ENCODE results near the gene TTC21A.
A peak's percentile ranks its signal among the peaks of the same experiment; 100 is the strongest.

Gene TTC21A

DNA sequence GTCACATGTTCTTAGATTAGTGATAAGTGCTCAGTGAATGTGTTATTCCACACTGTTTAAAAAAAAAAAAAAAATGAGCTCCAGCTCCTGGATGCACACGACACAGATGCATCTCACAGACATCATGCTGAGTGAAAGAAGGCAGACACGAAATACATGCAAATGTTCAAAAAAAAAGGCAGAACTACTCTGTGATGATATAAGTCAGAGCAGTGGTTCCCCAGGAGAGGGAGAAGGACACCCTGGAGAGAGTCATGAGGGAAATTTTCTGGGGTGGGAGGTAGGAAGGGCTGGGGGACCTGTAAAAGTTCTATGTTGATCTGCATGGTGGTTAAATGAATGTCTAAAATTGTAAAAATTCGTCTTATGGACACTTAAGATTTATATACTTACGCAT, 41.6 kb downstream of the TTC21A start:
- no peak for DNase-seq (ENCODE audit: low read depth)
- TF ChIP-seq, protein P1, sequence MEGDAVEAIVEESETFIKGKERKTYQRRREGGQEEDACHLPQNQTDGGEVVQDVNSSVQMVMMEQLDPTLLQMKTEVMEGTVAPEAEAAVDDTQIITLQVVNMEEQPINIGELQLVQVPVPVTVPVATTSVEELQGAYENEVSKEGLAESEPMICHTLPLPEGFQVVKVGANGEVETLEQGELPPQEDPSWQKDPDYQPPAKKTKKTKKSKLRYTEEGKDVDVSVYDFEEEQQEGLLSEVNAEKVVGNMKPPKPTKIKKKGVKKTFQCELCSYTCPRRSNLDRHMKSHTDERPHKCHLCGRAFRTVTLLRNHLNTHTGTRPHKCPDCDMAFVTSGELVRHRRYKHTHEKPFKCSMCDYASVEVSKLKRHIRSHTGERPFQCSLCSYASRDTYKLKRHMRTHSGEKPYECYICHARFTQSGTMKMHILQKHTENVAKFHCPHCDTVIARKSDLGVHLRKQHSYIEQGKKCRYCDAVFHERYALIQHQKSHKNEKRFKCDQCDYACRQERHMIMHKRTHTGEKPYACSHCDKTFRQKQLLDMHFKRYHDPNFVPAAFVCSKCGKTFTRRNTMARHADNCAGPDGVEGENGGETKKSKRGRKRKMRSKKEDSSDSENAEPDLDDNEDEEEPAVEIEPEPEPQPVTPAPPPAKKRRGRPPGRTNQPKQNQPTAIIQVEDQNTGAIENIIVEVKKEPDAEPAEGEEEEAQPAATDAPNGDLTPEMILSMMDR (IDR thresholded peaks at IDR 0.05; ENCODE audit: low read depth, low read length): no peak
- TF ChIP-seq, protein P2, sequence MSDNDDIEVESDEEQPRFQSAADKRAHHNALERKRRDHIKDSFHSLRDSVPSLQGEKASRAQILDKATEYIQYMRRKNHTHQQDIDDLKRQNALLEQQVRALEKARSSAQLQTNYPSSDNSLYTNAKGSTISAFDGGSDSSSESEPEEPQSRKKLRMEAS (IDR thresholded peaks at IDR 0.05; ENCODE audit: low read depth, low read length): no peak
- TF ChIP-seq POLR2A (IDR thresholded peaks at IDR 0.05; ENCODE audit: extremely low read depth, insufficient read length) (no peak), MYC (IDR thresholded peaks at IDR 0.05; ENCODE audit: low read depth, low read length) (no peak)
- H3K4me3 ChIP-seq (ENCODE audit: low read depth, low read length): no peak overlapping the region

DNA sequence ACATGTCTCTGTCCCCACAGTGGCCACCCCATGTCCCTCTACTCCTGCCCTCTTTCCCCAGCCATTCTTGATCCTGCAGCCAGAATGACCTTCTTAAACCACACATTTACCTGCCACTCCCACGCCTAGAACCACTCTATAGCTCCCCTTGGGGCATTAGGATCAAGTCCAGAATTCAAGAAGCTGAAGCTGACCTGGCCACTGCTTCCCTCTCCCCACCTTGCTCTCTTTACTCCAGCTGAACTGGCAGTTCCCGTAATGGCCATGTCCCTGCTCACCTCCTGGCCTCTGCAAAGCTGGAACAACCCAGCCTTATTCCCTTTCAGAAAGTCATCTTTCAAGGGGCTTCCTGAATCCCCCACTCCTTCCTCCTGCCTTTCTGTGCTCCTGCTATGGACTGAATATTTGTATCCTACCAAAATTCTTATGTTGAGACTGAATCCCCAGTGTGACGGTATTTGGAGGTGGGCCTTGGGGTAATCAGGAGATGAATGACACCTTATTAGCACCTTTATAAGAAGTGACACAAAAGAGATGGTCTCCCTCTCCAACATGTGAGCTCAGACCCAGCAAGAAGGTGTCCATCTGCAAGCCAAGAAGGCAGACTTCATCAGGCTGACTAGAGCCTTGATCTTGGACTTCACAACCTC, 42.1 kb downstream of the TTC21A start:
- no peak for DNase-seq (ENCODE audit: low read depth)
- TF ChIP-seq POLR2A (IDR thresholded peaks at IDR 0.05; ENCODE audit: extremely low read depth, insufficient read length) (no peak), MYC (IDR thresholded peaks at IDR 0.05; ENCODE audit: low read depth, low read length) (no peak)
- TF ChIP-seq, protein P2 (IDR thresholded peaks at IDR 0.05; ENCODE audit: low read depth, low read length): no peak
- no peak overlapping the region for H3K4me3 ChIP-seq (ENCODE audit: low read depth, low read length)

DNA sequence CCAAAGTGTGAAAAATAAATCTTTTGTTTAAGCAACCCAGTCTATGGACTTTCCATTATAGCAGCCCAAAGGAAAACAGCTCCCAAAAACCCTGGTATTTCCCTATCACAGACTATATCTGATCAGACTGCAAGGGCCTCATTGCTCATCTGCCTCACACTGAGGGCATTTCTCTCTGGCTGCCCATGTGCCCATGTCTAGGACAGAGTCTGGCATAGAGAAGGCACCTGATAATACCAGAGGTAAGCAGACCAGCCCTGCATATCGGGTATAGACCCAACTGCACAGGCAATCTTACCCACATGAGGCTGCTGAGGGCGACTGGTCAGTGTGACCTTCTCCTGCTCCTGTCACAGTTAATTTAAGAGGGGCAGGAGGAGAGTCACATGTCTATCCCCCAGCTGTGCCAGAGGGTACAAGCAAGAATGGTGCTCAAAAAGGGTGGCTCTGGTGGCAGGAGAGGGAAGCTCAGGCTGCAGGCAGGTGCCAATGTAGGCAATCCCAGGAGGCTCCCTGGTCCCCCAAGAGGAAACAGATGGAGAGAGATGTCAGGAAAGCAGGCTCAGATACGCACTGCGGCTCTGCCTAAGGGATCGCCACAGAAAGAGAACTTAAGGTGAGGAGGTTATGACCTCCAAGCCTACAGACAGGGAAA, 42.8 kb downstream of the TTC21A start:
- H3K4me3 ChIP-seq (ENCODE audit: low read depth, low read length): no peak overlapping the region
- no peak for DNase-seq (ENCODE audit: low read depth)
- TF ChIP-seq MYC (IDR thresholded peaks at IDR 0.05; ENCODE audit: low read depth, low read length) (no peak), POLR2A (IDR thresholded peaks at IDR 0.05; ENCODE audit: extremely low read depth, insufficient read length) (no peak)
- TF ChIP-seq, protein P2 (IDR thresholded peaks at IDR 0.05; ENCODE audit: low read depth, low read length): no peak
- TF ChIP-seq, protein P1 (IDR thresholded peaks at IDR 0.05; ENCODE audit: low read depth, low read length): no peak

DNA sequence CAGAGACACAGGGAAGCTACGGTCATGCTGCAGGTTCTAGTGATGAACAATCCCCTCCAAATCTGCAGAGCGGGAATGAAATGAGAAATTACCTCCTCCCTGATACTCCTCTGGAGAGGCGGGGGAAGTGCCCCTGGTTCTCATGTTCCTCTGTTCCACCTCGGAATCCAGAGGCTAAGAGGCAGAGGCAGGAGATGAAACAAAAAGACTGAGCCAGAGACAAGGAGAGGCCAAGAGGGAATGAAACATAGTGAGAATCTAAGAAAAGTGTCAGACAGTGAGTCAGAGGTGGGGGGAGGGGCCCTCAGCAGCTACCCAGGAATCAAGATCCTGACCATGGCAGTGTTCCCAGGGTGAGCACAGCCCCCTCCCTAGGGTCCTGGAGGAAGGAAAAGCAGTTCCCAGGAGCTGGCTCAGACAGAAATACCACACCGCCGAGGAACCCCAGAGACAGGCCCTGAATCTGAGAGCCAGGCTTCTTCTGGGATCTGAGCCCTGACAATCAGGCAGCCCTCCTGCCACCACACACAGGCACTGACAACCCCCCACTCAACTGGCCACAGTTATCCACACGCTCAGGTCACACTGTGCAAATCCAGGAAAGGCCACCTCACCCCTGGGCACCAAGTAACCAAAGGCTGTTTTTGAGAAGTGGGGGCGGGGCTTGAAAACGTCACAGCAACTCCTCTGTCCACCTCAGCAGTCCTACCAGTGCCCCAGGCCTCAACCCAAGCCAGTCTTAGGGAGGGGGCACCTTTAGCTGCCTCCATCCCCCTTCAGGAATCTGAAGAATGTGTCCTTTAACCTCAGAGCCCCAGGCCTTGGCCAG, 43.5 kb downstream of the TTC21A start:
- no peak overlapping the region for H3K4me3 ChIP-seq (ENCODE audit: low read depth, low read length)
- TF ChIP-seq POLR2A (IDR thresholded peaks at IDR 0.05; ENCODE audit: extremely low read depth, insufficient read length) (no peak), MYC (IDR thresholded peaks at IDR 0.05; ENCODE audit: low read depth, low read length) (no peak)
- TF ChIP-seq, protein P1 (IDR thresholded peaks at IDR 0.05; ENCODE audit: low read depth, low read length): no peak
- TF ChIP-seq, protein P2 (IDR thresholded peaks at IDR 0.05; ENCODE audit: low read depth, low read length): no peak
- peak; percentile 53 for DNase-seq (ENCODE audit: low read depth)

DNA sequence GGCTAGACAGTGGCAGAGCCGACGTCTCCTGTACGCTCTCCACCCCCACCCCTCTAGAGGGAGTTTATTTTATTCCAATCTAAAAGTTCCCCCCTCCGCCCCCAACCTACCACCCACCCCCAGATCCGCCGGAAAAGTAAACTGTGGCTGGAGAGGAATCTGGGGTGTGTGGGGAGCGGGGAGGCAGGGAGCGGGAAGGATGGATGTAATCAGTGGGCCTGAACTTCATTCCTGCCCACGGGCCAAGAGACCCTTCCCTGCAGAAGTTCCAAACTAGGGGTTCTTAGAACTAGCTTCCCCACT, 46.4 kb downstream of the TTC21A start:
- TF ChIP-seq, protein P1 (IDR thresholded peaks at IDR 0.05; ENCODE audit: low read depth, low read length): no peak
- no peak for TF ChIP-seq MYC (IDR thresholded peaks at IDR 0.05; ENCODE audit: low read depth, low read length)
- no peak for TF ChIP-seq POLR2A (IDR thresholded peaks at IDR 0.05; ENCODE audit: extremely low read depth, insufficient read length)
- TF ChIP-seq, protein P2 (IDR thresholded peaks at IDR 0.05; ENCODE audit: low read depth, low read length): no peak

More for the DNA sequence above, 46.4 kb downstream of the TTC21A start:
- H3K4me3 ChIP-seq (ENCODE audit: low read depth, low read length): no peak overlapping the region
- no peak for DNase-seq (ENCODE audit: low read depth)
